ENCODE results near the gene SH3TC2. TPM values are rescaled to one million over a fixed set of nuclear protein-coding genes. Genes with fewer than 3 reads are reported as not detected.

Gene SH3TC2
- total RNA-seq, 1 experiment from 2014 or later, result 32.0 TPM

DNA sequence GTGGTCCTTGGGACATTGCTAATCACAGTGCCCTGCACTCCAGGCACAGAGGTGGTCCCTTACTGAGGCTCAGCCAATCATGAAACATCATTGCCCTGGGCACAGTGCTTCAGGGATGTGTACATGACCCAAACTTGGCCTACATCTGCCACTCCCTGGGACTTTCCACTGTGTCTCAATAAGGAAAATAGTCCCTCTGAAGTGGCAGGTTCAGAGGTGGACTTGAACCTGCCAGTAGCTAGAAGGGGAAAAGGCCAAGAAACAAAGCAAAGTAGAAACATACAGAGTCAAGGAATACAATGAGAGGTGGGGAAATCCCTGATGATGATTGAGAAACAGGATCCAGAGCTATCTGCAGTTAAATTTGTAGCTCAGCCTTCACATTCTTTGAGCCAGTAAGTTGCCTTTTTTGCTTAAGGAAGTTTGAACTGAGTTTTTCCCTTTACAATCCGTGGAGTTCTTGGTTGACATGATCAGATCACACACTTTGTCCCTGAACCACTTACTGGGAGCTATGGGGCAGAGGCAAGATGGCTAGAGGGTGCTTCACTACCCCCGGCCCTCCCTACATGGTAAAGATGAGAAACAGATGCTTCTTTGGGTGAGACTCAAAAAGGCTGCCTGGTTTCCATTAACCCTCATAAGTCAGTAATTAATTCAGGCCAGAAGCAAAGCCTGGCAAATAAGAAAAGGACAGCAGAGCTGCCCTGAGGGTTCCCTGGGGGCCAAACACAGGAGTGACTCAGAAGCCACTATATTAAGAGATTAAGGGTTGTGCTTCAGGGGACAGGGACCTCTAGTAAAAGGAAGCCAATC, 57.6 kb downstream of the SH3TC2 start:
- intact Hi-C loops (cut with micrococcal nuclease), result no loop called here
- Histone ChIP-seq H3K79me2 (ENCODE audit: low read length) (no peaks in the 10 kb centered on the region), H3K27me3 (ENCODE audit: low read length) (no peaks in the 10 kb centered on the region), H3F3A (ENCODE audit: low read length, unreplicated experiment) (peaks cover 15% of the 10 kb centered on the region), H2AFZ (ENCODE audit: low read length) (no peak overlapping the region), H3K4me1 (ENCODE audit: insufficient read depth, low read length) (peaks cover 80% of the 10 kb centered on the region), H3K36me3 (ENCODE audit: low read depth, low read length) (peaks cover 9% of the 10 kb centered on the region; the same call in 1 of the 2 replicates), H3K9me3 (ENCODE audit: low read length) (no peaks in the 10 kb centered on the region), H4K20me1 (ENCODE audit: low read length) (no peaks in the 10 kb centered on the region), H3K9me2 (replicated peaks; ENCODE audit: low read length) (no peaks in the 10 kb centered on the region), H3K4me2 (ENCODE audit: low read length) (no peak overlapping the region), H3K9ac (ENCODE audit: low read length) (no peak overlapping the region), H3K4me3 (ENCODE audit: low read length) (no peak overlapping the region), H3K27ac (ENCODE audit: low read length) (peak overlapping the region; percentile 24)
- no peak for TF ChIP-seq EZH2phosphoT487 (IDR thresholded peaks at IDR 0.05; ENCODE audit: borderline replicate concordance, low read length)
- TF ChIP-seq EZH2 (IDR thresholded peaks at IDR 0.05; ENCODE audit: low read length, unreplicated experiment), result no peak
- TF ChIP-seq, protein P1, sequence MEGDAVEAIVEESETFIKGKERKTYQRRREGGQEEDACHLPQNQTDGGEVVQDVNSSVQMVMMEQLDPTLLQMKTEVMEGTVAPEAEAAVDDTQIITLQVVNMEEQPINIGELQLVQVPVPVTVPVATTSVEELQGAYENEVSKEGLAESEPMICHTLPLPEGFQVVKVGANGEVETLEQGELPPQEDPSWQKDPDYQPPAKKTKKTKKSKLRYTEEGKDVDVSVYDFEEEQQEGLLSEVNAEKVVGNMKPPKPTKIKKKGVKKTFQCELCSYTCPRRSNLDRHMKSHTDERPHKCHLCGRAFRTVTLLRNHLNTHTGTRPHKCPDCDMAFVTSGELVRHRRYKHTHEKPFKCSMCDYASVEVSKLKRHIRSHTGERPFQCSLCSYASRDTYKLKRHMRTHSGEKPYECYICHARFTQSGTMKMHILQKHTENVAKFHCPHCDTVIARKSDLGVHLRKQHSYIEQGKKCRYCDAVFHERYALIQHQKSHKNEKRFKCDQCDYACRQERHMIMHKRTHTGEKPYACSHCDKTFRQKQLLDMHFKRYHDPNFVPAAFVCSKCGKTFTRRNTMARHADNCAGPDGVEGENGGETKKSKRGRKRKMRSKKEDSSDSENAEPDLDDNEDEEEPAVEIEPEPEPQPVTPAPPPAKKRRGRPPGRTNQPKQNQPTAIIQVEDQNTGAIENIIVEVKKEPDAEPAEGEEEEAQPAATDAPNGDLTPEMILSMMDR (conservative IDR thresholded peaks at IDR 0.05; ENCODE audit: low read depth, low read length), result no peak
- ChIA-PET CTCF (interaction anchor here (0.6 kb wide), 1 partner anchor 261 kb away, joined by 3 read pairs; no protein-coding TSS in a partner anchor), POLR2A (ENCODE audit: unreplicated experiment) (no interaction called here)
- BruUV-seq (replicated peaks), result no TSS peak
- ATAC-seq, result no peak
- peak; percentile 52 for DNase-seq

DNA sequence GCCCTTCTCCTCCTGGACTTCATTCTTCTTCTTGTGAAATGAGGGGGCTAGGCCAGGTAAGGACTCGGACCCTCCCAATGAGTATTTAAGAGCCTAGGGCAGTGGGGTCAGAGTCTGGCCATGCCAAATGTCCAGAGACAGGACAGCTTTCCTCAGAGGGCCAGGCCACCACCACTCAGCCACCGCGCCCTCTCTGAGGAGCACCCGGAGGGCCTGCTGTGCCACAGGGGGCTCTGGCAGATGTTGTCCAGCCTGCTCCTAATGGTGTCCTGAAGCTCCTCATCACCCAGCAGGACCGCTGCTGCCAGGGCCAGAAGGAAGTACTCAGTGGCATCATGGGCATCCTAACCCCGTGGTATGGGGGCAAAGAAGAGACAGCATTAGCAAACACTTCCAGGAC, 58.3 kb downstream of the SH3TC2 start:
- no TSS peak for BruUV-seq (replicated peaks)
- H3F3A ChIP-seq (ENCODE audit: low read length, unreplicated experiment), result peaks cover 15% of the 10 kb centered on the region
- no peak overlapping the region for H3K9ac ChIP-seq (ENCODE audit: low read length)
- intact Hi-C loops (cut with micrococcal nuclease), result loop anchor here (5.0 kb wide), 2 partner anchors 263 to 562 kb away; no protein-coding TSS in a partner anchor
- ATAC-seq (no peak), DNase-seq (no peak)
- H3K27ac ChIP-seq (ENCODE audit: low read length), result no peak overlapping the region
- ChIA-PET POLR2A (ENCODE audit: unreplicated experiment) (no interaction called here), CTCF (interaction anchor here (0.6 kb wide), 1 partner anchor 262 kb away, joined by 3 read pairs; no protein-coding TSS in a partner anchor)
- H3K27me3 ChIP-seq (ENCODE audit: low read length), result no peaks in the 10 kb centered on the region
- H3K4me2 ChIP-seq (ENCODE audit: low read length), result no peak overlapping the region
- no peaks in the 10 kb centered on the region for H4K20me1 ChIP-seq (ENCODE audit: low read length)
- H3K4me1 ChIP-seq (ENCODE audit: insufficient read depth, low read length), result peaks cover 82% of the 10 kb centered on the region
- H3K4me3 ChIP-seq (ENCODE audit: low read length), result no peak overlapping the region
- H2AFZ ChIP-seq (ENCODE audit: low read length), result no peak overlapping the region
- no peak for TF ChIP-seq EZH2phosphoT487 (IDR thresholded peaks at IDR 0.05; ENCODE audit: borderline replicate concordance, low read length)
- no peak for TF ChIP-seq EZH2 (IDR thresholded peaks at IDR 0.05; ENCODE audit: low read length, unreplicated experiment)
- TF ChIP-seq, protein P1 (conservative IDR thresholded peaks at IDR 0.05; ENCODE audit: low read depth, low read length), result no peak
- no peaks in the 10 kb centered on the region for H3K79me2 ChIP-seq (ENCODE audit: low read length)
- peaks cover 9% of the 10 kb centered on the region; the same call in 1 of the 2 replicates for H3K36me3 ChIP-seq (ENCODE audit: low read depth, low read length)
- no peaks in the 10 kb centered on the region for H3K9me3 ChIP-seq (ENCODE audit: low read length)
- H3K9me2 ChIP-seq (replicated peaks; ENCODE audit: low read length), result no peaks in the 10 kb centered on the region
